Activated naive CD8-positive, alpha-beta T cell treated with anti-CD3 and anti-CD28 coated beads, Interleukin-2, amount 50 U/mL, for 16 hours (primary cell): ENCODE data around the gene TK2.

Experiments used
- DNase-seq: peaks from one replicate; pipeline ENCODE4 v3.0.0-alpha.2; 2020; ENCODE audit warnings: low read depth, low spot score

The TK2 gene

DNA sequence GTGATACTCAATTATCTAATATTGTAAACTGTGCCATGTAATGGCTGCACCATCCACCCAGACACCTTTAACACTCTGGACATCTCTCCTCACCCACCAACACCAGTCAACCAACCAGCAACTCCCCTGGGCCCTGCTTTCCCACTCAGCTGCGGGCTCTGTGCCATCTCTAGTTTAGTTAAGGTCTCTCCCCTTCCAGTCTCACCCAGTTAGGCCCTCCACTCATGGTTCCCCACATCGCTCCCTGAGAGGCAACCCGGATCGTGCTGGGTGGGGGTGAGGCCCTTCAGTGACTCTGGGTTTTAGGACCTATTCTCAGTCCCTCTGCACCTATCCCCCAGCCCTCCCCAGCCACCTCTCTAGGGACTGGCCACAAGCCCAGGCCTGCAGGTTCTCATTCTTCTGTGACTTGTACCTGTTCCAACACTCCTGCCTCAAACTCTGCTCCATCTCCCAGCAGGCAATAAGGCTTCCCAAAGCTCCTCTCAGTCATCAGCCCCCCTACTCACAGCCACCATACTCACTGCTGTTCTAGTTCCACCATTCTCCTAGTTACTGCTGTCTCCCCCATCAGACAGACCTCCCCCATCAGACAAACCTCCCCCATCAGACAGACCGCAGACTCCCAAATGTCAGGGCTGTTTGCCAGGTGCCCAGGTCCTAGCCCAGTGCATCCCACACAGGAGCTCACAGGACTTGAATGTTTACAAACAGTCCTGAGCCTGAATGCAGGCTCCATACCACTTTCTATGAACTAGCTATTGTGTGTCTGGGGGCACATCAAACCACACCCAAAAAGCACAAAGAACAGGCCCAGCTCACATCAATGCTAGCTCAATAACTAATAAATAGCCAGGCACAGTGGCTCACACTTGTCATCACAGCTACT lies 2.6 kb downstream of the TK2 start:
- no peak for DNase-seq

DNA sequence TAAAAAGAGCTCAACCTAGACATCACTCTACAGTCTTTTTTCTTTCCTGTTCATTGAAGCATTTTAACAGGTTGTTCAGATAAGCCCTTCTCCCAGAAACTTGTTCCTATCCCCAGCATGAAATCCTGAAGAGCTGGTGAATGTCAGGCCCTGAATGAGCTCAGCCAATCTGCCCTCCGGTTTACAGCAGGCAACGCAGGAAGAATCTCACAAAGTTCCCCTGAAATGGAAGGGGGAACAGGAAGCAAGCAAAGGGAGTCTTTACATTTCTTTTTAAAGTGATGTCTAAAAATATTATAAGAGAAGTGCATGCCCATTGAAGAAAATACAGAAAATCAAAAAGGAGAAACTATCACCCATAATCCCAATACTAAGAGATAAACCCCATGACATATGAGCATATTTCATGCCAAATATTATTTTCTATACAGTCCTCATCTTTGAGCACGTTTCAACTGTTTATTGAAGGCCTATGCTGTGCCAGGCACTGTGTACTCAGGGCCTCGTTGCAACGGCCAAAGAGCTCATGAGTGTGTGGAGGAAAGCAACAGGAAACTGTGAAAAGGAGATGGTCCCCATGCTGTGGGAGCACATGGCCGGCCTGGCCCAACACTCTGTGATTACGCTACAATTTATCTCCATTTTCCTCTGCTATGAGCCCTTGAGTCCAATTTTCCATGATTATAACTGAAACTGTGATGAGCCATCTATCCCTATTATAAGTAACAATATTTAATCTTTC lies 5.7 kb downstream of the TK2 start:
- no peak for DNase-seq

DNA sequence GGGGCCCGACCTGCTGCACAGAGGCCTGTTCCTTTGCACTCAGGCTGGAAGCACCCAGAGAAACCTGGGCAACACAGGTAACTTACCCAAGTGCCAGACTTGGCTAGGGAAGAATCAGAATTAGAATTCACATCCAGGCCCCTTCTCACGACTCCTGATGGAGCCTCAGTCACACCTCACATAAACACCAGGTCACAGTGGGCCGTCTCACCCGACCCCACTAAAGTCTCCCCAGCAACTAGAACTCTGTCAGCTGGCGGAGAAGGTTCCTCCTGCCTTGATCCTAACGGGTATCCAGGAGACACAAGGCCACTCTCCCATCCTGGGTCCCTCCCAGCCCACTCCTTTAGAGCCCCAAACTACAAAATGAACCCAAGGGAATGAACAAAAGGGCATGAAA lies 6.4 kb downstream of the TK2 start:
- DNase-seq, result no peak

DNA sequence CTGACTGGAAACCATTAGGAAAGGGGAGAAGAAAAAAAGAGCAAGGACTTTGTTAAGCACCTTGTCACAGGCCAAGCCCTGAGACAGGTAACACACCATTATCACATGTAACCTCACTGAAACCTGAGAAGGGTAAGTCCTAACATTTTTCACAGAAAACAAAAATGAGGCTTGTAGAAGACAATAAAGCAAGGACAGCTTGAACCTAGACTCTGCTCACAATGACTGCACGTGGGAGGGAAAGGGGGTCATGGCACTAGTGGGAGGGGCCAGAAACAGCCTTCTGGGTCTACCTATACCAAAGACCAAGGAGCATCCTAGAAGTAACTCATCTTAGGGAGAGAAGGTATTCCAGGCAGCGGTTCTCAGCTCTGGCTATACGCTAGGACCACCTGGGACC lies 7.5 kb downstream of the TK2 start:
- DNase-seq, result no peak

DNA sequence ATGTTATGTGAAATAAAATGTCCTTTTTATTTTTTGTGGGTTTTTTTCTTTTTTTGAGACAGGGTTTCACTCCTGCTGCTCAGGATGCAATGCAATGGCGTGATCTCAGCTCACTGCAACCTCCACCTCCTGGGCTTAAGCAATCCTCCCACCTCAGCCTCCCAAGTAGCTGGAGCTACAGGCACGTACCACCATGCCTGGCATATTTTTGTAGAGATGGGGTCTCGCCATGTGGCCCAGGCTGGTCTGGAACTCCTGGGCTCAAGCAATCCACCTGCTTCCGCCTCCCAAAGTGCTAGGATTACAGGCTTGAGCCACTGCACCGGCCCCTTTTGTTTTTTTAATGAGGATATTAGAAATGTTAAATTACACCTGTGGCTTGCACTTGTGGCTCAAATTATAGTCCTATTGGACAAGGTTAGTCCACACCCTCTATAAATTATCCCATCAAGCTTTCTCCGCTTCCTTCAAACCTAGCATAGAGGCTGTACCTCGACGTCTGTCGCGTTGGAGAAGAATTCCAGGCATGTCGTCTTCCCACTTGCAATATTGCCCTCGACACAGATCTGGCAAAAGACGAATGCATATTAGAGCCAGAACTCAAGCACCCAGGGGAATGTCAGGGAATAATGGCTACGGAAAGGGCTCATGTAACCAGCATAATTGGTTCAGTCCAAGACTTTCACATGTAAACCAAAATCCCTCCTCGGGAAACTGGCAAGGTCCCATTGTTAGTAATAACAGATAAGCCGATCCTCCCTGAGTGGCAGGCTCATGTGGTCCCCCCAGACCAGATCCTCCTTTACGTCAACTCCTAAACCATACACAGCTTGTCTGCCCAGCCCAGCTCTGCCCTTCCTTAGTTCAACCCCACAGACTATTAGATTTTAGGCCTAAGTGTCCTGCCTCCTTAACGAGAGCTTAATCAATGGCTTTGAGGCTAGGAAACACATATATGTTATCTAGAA lies 8.2 kb downstream of the TK2 start:
- DNase-seq, result no peak

DNA sequence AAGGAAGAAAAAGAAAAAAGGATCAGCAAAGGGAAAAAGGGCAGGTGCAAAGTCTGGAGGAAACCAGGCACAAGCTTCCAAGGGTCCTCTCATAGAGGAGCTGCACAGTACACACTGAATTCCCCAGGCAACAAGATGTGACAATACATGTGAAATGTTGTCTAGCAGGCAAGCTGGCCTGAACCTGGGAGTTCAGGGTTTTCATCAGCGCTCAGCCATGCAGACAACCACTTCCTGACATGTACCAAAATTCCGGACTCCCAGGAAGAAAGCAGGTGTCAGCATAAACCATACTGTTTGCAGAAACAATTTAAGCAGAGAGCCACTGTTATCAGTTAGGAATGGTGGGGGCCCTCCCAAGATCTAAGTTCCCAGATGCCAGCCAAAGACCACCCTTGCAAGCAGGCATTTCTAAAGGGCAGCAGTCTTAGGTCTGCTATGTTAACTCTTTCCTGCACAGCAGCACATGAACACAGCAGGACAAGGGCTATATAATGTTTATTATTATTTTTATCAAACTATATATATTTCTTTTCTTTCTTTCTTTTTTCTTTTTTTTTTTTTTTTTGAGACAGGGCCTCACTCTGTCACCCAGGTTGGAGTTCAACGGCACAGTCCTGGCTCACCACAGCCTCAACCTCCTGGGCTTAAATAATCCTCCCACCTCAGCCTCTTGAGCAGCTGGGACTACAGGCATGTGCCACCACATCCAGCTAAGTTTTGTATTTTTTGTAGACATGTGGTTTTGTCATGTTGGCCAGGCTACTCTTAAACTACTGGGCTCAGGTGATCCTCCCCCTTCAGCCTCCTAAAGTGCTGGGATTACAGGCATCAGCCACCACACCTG lies 10.1 kb downstream of the TK2 start:
- DNase-seq, result no peak

DNA sequence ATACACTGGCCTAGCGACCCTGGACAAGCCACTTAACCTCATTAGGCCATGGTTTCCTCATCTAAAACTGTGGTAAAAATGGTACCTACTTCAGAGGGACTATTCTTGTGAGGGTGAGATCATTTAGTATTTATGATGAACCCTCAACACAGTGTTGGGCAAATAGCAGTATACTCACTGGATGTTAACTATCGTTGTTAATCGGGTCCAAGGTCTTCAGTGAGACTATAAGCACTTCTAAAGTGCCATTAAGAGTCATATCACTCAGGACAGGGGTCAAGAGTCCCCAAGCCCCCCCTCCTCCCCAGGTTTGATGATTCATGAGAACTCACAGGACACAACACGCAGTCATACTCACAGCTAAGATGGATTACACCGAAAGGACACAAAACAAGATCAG lies 11.0 kb downstream of the TK2 start:
- DNase-seq, result no peak

DNA sequence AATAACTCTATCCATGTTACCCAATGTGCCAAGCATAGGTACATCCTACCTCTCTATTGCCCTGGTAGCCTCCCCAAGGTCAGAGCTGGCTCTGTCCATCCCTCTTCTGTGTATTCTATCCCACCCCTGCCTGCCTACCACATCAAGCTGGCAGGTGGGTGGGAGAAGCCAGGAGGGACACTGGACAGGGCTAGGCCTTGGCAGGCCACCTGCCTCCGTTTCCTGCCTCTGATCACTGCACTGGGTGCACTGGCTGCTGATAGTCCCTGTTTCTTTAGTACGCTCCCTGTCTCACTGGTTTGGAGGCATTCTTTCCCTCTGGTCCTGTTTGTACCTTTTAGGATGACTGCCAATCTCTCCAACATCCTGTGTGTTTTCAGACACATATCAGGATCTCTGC lies 12.7 kb downstream of the TK2 start:
- no peak for DNase-seq

DNA sequence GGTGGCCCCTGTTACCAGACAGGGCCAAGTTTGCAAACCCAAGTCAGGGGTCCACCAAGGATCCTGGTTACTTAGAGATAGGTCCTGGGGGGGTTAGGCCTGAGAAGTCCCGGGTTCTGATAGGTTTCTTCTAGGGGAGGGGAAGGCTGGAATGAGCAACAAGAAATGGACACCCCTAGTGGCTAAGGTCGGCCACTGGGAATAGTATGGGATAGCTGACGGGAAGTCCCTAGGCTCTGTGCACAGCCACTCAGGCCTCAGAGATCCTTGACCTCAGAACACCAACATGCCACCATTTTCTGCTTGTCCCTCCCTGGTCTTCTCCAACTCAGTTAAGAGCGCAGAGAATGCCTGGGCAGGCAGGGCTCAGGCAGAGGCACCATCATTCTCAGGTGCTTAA lies 13.4 kb downstream of the TK2 start:
- DNase-seq, result no peak

DNA sequence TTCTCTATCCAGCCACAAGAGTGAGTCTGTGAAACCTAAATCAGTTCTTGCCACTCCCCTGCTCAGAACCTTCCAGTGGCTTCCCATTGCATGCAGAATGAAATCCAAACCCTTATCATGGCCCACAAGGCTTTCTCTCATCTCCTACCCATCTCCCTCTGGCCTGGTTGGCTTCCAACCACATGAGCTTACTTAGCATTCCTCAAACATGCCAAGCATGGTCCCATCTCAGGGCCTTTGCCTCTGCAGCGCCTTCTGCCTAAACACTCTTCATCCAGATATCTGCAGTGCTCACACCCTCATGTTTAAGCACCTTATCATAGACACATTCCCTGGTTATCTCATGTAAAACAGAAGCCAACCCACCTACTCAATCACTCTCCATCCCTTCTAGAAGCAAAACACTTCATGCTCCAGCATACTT lies 15.5 kb downstream of the TK2 start:
- DNase-seq, result no peak

DNA sequence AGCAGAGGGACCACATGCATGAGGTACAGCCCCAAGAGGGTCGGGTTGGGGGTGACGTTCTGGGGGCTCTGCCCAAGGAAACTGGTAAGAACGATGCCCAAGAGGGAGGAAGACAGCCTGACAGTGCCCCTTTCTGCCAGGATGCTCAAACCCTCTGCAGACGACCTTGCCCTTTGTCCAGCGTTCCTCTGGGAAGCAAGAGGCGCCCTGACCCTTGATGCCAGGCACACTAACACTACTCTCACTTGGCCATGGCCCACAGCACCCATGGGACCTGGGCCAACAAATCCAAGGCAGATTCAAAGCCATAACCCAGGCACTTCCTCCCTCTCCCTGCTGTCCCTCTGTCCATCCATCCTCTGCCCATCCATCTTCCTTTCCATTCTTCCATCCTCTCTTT lies 20.4 kb downstream of the TK2 start:
- DNase-seq, result no peak

DNA sequence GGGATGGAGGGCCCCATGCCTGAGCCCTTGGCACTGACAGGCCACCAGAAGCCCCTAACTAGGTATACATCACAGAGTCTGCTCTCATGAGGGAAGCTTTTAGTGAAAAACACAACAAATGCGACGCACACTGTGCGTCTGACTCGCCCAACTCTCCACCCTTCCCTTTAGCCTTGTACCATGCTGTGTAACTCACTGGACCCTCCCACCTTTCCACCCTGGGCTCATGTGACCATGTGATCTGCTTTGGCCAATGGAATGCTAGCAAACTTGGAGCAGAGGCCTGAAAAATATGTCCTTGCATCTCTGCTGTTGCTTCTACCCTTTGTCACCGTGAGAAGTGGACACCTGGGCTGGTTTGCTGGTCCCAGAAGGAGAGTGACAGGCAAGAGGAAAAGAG lies 21.6 kb downstream of the TK2 start:
- no peak for DNase-seq

DNA sequence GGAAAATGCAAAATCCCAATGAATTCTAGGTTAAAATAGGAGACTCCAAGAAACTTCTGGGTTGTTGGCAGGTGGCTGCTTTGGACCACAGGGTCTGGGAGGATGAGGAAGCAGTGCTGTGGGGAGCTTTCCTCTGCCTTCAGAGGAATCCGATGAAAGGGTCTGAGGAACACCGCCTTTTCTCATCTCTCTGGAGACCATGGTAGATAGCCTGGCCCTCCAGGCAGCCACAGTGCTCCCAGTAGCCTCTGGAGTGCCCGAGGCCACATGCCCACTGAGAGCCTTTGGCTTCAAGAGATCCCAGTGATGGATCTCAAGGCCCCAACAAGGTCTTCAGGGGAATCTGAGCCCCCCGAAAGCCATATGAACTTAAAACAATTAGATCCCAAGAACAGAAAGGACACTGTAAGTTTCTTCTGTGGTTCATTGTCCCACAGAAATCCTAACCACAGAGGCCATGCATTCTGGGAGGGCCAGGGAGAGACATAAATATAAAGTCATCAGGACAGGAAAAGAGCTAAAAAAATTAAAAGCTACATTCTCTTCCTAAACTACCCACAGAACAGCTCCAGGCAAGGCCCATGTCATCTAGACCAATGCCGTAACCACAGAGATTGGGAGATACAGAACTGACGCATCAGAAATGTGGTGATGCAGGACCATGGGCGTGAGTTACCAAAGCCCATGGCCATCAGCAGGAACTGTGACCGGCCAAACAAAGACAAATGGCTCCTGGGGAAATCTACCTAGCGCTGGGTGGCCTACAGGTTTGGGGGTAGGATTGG lies 24.3 kb downstream of the TK2 start:
- DNase-seq, result no peak

DNA sequence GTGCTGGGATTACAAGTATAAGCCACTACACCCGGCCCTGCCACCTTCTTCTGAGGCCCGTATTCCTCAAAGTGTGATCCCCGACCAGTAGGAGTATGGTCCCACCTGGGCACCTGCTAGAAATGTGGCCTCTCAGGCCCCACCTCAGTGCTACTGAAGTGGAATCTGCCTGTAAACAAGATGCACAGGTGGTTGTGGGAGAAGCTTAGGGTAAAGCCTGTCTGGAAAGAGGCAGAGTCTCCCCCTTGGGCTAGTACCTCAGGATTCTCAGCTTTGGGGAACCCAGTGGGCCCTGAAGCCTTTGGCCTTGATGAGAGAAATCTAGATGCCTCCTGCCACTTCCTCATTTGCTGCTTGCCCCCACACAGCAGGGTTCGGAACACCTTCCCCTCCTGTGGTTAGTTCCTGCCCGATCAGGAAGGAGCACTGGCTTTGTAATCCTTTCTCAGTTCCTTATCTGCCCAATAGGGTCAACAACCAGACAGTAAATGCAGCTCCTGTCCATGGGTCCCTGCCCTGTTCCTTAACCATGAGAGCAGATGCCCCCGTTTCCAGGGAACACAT lies 25.2 kb downstream of the TK2 start:
- no peak for DNase-seq

DNA sequence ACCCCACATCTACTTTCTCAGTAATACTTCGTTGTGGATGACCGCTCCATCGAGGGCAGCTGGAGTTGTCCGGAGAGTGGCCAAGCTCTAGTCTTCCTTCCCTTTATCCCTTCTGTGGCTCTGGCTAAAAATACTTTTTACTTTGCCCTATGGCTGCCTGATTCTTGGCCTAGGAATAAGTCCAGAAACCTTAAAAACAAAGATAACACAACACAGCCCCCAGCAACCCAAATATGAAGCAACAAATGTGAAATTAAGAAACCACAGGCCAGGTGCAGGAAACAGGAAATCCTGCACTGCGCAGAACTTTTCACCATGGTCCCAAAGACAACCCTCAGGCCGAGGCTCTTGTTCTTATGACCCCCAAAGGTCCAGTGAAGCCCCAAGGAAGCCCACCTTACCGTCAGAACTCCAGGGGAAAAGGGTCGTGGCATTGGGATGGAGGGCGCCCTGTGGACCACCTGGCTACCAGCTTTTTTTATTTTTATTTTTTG lies 26.0 kb downstream of the TK2 start:
- DNase-seq, result no peak

DNA sequence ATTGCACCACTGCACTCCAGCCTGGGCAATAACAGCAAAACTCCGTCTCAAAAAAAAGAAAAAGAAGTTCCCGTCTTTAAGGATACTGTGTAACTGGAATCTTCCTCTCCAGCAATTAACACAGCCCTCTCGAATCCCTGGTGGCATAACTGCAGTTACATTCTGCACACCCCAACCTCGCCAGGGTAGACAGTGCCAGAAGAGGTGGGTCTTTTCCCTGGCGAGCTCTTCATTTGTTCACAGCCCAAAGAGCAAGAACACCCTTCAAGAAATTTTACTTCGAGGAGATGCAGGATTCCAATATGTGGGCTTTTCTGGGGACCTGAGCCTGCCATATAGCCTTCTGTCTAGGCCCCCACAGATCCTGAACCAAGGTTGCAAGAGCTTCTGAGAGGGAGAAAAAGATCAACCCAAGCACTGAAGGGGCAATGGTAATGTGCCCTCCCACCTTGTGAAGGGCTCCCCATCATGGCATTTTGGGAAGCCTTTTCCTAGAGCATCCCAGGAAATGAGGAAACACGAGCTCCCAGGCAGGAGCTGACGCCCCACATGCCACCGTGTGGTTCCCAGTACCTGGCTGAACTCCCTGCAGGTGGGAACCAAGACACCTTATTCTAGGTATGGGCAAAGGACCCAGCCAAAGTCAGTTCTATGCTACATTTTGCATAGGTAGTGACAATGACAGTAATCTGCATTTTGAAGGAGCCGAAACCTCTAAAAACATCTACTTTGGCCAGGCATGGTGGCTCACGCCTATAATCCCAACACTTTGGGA lies 26.9 kb downstream of the TK2 start:
- DNase-seq, result no peak

DNA sequence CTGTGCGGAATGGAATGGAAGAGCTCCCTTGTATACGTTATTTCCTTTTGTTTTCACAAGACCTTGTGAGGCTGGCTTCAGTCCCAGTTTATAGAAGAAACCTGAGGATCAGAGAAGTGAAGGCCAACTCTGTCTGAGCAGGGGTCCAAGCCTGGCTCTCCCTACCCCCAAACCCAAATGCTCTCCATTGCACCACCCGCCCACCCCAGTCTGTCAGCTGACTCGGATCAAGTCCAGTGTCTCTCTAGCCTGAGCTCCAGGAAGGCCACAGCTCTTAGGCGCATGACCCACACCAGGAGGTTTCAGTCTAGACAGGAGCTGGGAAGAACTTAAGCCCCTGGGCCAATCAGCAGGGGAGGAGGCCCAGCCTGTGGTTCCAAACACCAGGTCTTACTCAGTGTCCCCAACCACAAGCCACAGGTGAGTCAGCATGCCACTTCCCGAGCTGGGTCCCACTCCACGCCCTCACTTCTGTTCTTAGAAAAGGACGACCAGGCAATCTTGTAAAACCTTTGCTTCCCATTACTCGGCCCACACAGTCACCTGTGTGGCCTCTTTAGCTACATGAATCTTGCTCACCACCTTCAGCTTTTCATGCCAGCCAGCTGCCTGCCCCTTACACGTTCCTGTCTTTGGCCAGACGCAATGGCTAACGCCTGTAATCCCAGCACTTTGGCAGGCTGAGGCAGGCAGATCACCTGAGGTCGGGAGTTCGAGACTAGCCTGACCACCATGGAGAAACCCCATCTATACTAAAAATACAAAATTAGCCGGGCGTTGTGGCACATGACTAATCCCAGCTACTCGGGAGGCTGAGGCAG lies 27.8 kb downstream of the TK2 start:
- peak; percentile 86 for DNase-seq

DNA sequence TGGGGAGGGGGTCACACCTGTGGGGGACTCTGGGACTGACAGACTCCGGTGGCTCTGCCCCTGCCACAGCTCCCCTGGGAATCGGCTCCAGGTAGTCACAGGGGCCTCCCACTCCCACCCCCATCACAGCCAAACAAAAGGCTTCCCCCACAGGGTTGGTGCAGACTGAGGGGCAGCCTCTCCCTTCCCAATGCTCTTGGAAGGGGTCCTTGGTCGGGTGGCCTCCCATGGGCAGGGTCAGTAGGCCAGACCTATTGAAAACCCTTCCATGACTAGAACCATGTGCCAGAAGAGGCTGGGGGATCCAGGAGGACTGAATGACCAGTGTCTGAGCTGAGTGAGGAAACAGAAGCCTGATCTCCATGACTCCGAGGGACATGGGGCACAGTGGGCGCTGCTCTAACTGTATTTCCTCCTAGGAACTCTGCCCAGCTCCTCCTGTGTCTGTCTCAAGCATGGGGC lies 28.6 kb downstream of the TK2 start:
- DNase-seq, result no peak
